Activated T-helper 1 cell treated with Interleukin-2 at 50 U/mL for 16 hours (primary cell): ENCODE data around the gene DNM2.
"Not testable (repeated sequence)": the region's sequence is repeated elsewhere in the genome, so short reads cannot be mapped to it uniquely, and the experiment has no call there.

Experiments used
- DNase-seq: peaks from one replicate; pipeline ENCODE4 v3.0.0-alpha.2; 2020; ENCODE audit warnings: low read depth

DNM2 gene

GRCh38 chr19:10838377-10838776 lies 120.5 kb downstream of the DNM2 start:
- no peak for DNase-seq

DNA sequence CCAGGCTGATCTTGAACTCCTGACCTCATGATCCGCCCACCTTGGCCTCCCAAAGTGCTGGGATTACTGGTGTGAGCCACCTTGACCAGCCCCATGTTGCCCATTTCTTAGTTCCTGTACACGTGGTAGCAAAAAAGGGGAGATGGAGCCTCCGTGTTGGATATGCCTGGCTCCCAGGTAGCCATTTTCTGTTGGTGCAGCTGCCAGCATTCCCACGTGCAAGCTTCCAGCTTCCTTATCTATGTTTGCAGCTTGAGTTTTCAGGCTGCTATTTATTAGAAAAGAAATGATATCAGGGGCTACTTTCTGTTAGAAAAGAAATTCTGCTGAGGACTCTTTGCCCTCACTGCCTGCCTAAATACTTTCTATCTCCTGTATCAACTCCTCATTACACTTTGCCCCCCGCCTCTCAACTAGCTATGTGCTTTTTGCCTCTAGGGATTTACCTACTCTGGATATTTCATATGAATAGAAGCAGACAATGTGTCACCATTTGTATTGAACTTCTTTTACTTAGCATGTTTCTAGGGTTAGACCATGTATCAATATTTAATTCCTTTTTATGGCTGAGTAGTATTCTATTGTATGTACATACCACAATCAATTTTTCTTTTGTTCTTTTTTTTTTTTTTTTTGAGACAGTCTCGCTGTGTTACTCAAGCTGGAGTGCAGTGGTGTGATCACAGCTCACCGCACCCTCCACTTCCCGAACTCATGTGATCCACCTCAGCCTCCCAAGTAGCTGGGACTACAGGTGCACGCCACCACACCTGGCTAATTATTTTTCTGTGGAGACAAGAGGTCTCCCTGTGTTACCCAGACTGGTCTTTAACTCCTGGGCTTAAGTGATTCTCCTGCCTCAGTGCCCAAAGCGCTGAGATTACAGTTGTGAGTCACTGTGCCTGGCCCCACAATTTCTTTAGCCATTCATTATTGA lies 121.5 kb downstream of the DNM2 start:
- no peak for DNase-seq

DNA sequence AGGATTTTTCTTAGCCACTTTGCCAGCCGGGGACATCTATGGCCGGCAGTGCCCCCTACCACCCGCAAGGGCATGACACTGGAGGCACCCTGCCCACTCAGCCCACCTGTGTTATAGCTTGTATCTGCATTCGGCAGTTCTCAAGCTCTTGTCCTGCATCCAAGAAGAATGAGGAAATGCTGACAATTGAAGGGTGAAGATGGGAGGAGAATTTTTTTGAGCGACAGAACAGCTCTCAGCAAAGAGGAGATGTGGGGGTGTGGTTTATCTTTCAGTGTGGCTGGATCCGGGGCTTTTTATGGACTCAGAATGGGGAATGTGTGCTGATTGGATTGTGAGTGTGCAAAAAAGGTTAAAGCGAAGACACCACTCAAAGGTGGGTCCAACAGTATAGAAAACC lies 124.9 kb downstream of the DNM2 start:
- no peak for DNase-seq

GRCh38 chr19:10846500-10847202 lies 128.8 kb downstream of the DNM2 start:
- no peak for DNase-seq

DNA sequence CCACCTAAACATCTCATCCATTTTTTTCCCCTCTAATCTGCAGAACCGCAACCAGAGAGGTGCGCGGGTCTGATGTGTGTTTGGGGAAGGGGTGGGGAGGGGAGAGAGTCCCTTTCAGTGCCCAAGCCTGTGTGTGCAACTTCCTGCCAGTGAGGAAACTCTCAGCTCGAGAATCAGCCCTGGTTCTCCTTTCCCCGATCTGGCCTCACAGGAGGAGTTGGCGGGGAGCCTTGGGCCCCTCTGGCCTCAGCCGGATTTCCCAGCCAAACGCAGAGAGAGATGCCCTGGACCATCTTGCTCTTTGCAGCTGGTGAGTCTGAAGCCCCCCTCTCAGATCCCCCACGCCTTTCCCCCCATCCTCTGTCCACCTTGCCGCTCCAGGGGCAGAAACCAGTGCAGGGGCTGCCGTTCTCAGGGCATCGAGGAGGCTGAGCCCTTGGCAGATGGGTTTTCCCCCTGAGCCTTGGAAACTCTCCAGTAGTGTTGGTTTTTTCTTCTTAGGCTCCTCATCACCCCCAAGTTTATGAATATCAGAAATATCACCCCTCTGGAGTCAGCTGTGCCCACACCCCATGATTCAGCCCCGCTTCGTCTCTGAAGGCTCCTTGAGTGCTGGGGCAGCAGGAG lies 130.5 kb downstream of the DNM2 start, which contains the start of gene C19orf38:
TSS of gene C19orf38 (plus strand) at position 186 of the 627 bp plus-strand sequence. CDS start at position 280, 94 bp downstream.
- no peak for DNase-seq

- DNase-seq: no peak
Observed at GRCh38 chr19:10850631-10851030, 132.8 kb downstream of the DNM2 start.

- no peak for DNase-seq
Observed at GRCh38 chr19:10852098-10852800, 134.4 kb downstream of the DNM2 start.

DNA sequence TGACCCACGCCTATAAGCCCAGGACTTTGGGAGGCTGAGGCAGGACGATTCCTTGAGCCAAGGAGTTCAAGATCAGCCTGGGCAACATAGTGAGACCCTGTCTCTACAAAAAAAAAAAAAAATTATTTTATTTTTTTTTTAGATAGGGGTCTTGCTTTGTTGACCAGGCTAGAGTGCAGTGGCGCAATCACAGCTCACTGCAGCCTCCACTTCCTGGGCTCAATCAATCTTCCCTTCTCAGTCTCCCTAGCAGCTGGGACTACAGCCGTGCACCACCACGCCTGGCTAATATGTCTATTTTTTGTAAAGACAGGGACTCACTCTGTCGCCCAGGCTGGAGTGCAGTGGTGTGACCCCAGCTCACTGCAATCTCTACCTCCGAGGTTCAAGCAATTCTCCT lies 135.1 kb downstream of the DNM2 start:
- DNase-seq: no peak

DNA sequence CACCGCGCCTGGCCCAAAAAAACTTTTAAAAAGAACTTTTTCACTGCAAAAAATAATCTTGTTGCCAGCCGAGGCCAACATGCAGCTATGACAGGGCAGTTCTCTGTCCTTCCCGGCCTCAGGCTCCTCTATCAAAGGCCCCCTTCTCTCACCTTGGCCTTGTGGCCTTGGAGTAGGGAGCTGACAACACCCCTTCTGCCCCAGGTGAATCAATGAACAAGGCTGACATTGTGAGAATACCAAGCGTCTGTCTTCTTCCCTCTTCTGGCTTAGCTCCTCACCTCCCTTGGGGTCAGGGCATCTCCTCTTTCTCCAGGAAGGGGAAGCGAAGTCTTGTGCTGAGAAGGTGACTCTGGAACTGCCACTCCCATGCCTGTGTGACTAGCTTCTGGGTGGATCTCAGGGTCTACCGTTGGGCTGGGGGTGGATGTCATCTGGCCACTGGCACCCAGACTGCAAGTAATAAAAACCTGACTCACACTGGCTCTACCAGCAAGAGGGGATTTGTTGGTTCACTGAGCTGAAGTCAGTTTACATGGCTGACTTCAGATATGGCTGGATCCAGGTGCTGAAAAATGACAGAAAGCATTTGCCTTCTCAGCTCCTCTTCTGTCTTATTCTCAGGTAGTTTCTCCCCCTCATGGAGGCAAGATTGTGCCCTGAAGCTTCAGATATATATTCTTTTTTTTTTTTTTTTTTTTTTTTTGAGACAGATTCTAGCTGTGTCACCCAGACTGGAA lies 136.6 kb downstream of the DNM2 start:
- no peak for DNase-seq

GRCh38 chr19:10855879-10856522 lies 138.1 kb downstream of the DNM2 start:
- DNase-seq: no peak

GRCh38 chr19:10856899-10857298 lies 139.0 kb downstream of the DNM2 start:
- not testable (repeated sequence) for DNase-seq

DNA sequence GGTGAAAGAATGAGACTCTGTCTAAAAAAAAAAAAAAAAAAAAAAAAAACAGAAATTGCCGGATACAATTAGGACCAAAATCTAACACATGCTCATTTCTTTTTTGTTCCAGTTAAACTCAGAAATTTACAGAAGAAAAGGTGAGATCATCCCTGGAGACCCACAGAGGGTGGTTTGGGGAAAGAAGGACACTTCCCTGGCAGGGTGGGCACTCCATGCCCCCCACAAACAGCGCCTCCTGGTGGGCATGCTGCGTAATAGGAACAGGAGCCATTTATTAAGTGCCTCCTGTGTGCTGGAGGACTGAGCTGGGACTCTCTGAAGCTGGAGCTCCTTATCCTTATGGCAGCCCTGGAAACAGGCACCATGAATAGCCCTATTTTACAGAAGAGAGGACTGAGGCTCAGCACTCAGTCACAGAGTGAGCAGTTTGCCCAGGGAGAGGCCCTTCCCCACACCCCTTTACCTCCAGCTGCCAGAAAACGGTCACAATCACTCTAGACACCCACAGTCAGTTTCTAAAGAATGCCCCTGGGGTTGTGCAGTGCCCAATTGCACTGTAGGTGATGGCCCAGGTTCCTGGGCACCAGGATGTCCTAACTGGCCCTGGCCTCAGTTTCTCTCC lies 140.4 kb downstream of the DNM2 start:
- DNase-seq: no peak

- DNase-seq: no peak
Observed at GRCh38 chr19:10861103-10861651, 143.3 kb downstream of the DNM2 start.

DNA sequence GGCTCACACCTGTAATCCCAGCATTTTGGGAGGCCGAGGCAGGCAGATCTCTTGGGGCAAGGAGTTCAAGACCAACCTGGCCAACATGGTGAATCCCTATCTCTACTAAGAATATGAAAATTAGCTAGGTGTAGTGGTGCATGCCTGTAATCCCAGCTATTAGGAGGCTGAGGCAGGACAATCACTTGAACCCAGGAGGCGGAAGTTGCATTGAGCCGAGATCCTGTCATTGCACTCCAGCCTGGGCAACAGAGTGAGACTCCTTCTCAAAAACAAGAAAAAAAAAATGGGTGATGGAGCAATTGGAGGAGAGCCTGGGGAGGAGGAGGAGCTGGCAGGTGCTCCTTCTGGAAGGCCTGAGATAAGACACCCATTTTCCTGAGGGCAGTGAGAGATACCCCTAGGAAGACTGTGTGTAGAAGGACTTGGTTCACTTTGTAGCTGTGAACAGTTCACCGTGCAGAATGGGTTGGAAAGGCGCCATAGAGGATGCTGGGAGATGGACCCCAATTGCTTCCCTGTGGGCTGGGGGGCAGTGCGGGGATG lies 144.8 kb downstream of the DNM2 start:
- DNase-seq: no peak

- no peak for DNase-seq
Observed at GRCh38 chr19:10863107-10863717, 145.3 kb downstream of the DNM2 start.

GRCh38 chr19:10864538-10864899 lies 146.6 kb downstream of the DNM2 start:
- DNase-seq: peak; percentile 64

DNA sequence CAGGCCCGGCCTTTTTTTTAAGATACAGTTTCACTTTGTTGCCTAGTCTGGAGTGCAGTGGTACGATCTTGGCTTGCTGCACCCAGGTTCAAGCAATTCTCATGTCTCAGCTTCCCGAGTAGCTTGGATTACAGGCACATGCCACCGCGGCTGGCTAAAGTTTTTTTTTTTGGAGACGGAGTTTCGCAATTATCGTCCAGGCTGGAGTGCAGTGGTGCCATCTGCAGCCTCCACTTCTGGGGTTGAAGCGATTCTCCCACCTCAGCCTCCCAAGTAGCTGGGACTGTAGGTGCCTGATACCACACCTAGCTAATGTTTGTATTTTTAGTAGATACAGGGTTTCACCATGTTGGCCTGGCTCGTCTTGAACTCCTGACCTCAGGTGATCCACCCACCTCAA lies 148.6 kb downstream of the DNM2 start:
- DNase-seq: no peak

DNA sequence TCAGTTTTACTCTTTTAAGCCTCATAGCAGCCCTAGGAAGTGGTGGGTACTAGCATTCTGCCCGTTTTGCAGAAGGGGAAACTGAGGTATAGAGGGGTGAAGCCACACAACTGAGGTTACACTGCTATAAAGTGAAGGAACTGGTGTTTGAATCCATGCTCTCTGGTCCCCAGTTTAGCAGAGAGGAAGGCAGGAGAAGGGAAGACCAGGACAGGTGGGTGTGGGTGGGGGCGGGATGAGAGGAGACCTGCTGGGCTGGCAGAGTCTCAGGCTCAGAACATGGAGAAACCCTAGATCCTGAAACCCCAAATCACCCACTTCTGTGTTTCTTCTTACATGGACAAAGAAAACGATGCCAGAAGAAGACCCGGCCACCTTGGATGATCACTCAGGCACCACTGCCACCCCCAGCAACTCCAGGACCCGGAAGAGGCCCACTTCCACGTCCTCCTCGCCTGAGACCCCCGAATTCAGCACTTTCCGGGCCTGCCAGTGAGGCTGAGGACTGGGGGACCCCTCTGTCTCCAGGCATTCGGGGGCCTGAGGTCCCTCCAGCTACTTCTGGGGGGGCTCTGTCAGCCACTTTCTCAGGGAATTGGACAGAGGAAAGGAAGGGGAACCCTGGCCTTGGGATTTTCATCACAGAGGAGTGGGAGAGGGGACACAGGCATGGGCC lies 151.1 kb downstream of the DNM2 start:
- DNase-seq: no peak

DNA sequence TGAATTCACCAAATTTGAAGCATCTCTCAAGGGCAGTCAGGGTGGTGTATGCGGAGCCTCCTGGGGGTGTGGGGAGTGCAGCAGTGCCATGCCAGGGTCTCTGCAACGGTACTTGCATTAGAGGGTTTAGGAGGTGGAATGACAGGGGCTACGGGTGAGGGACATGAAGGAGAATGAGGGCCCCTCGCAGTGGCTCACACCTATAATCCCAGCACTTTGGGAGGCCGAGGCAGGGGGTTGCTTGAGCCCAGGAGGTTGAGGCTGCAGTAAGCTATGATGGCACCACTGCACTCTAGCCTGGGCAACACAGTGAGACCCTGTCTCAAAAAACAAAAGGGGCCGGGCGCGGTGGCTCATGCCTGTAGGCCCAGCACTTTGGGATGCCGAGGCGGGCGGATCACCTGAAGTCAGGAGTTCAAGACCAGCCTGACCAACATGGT lies 152.0 kb downstream of the DNM2 start:
- not testable (repeated sequence) for DNase-seq
